ENCODE data around the gene BCKDHA. TPM values are rescaled to one million over a fixed set of nuclear protein-coding genes. Genes with fewer than 3 reads are reported as not detected.

Gene BCKDHA
- total and polyA plus RNA-seq, 9 of the 15 experiments (the other 6 are each of a cell fraction or from before 2014, with no cell fraction given): 4.5 to 52.5 (median 14.1) TPM

- TF ChIP-seq ELK1 (CRISPR knock-in tag; IDR thresholded peaks at IDR 0.05) (no peak), CBFA2T3 (IDR thresholded peaks at IDR 0.05) (no peak), SP2 (IDR thresholded peaks at IDR 0.05; ENCODE audit: extremely low read depth, low read depth, low read length, poor library complexity, severe bottlenecking) (no peak), ZFP36 (IDR thresholded peaks at IDR 0.05; ENCODE audit: low read depth, low read length, partially characterized antibody) (peak; percentile 99), CCNT2 (IDR thresholded peaks at IDR 0.05; ENCODE audit: borderline replicate concordance, extremely low read depth, insufficient read length, low read depth, low read length) (peak; percentile 58), PHTF2 (CRISPR knock-in tag; IDR thresholded peaks at IDR 0.05) (no peak), ZNF311 (CRISPR knock-in tag; IDR thresholded peaks at IDR 0.05) (no peak), CTCFL (IDR thresholded peaks at IDR 0.05; ENCODE audit: borderline replicate concordance, insufficient read depth, low read depth, low read length, poor library complexity, severe bottlenecking) (peak; percentile 99), JUN (IDR thresholded peaks at IDR 0.05; ENCODE audit: borderline replicate concordance, low read depth, low read length) (no peak), JUN (CRISPR knock-in tag; IDR thresholded peaks at IDR 0.05; ENCODE audit: borderline replicate concordance) (0 out of 2 replicates have a peak, but pooled peaks have one; percentile 66), SAP30 (IDR thresholded peaks at IDR 0.05; ENCODE audit: borderline replicate concordance, insufficient read depth, low read depth, low read length, poor library complexity, severe bottlenecking) (peak; percentile 57), ZNF395 (CRISPR knock-in tag; IDR thresholded peaks at IDR 0.05) (peak; percentile 20; the same call in 1 of the 2 replicates), TRIM24 (IDR thresholded peaks at IDR 0.05) (no peak), TAF9B (IDR thresholded peaks at IDR 0.05; ENCODE audit: partially characterized antibody) (peak; percentile 64), EP300 (IDR thresholded peaks at IDR 0.05; ENCODE audit: low read length) (no peak), CREB1 (IDR thresholded peaks at IDR 0.05) (no peak), CREB1 (CRISPR knock-in tag; IDR thresholded peaks at IDR 0.05) (peak; percentile 32; the same call in 1 of the 2 replicates), NFRKB (IDR thresholded peaks at IDR 0.05; ENCODE audit: low read depth) (peak; percentile 29; the same call in 1 of the 2 replicates), CREM (IDR thresholded peaks at IDR 0.05; ENCODE audit: low read depth) (0 out of 2 replicates have a peak, but pooled peaks have one; percentile 7), NBN (IDR thresholded peaks at IDR 0.05; ENCODE audit: low read depth) (0 out of 2 replicates have a peak, but pooled peaks have one; percentile 27), E2F5 (CRISPR knock-in tag; IDR thresholded peaks at IDR 0.05) (no peak), ZNF282 (CRISPR knock-in tag; IDR thresholded peaks at IDR 0.05) (no peak), ZNF561 (CRISPR knock-in tag; conservative IDR thresholded peaks at IDR 0.05) (no peak)
Observed at GRCh38 chr19:41352609-41353465, 44.8 kb upstream of the BCKDHA start (continued).

Data from K562 (cell line).